CD4-positive, alpha-beta T cell treated with Interleukin-6 at 100 ng/mL for 8 hours (primary cell): ENCODE data around the gene FCAMR.

Source experiments
- DNase-seq: peaks from one replicate; pipeline ENCODE4 v3.0.0-alpha.2; 2020; ENCODE audit warnings: mixed read lengths, low spot score

The FCAMR gene

DNA sequence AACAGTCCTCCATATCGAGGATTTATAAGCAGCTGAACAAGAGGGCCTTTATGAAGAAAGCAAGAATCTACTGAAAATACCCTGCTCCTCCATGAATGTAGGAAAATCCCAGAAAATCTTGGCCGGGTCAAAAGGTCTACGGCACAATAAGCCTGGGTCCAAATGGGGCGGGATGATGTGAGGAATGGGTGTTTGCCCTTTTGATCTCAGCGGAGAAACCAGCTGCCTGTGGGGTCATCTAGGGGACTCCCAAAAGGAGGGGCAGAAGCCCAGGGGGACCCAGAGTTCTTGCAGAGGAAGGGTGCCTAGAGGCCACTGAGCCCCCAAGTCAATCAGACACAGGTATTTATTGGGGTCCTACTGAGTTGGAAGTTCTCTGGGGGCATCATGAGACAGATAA is 12.6 kb downstream of the FCAMR start:
- DNase-seq: no peak

DNA sequence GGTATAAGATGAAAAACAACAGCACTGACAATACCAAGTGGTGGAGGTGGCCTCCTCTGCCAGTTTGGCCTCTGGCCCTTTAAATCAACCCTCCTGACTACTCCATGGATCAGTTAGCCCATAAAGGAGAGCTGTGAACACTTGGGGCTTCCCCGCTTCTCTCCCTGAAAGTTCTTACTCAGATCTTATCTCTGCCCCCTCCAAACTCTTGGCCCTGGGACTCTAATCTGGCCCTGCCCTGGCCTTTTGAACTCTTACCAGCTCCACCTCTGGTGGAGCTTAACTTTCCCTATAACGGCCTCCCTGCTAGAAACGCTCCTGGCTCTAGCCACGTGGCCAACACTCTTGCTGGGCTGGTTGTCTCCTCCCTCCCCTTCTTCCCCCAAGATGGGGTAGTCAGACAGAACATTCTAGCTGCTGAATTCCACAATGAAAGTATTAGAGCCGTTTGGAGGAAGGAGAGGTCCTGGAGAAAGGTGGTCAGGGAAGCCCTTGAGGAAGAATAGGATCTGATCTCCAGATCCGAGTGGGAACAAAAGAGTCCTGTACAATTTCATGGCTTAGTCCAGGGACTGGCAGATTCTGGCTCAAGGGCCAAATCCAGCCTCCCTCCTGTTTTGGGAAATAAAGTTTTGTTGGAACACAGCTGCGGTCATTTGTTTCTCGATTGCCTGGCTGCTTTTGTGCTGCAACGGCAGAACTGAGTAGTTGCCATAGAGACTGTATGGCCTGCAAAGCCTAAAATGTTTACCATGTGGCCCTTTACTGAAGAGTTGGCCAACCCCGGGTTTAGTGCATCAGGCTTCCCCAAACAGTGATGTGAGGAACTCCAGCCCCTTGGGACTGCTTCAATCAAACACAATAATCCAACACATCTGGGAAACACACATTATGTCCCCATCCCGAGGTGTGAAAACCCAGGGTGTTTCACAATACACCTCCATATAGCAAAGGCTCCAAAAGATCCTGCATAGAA is 14.5 kb downstream of the FCAMR start:
- no peak for DNase-seq

- no peak for DNase-seq
These were observed 15.6 kb downstream of the FCAMR start for GRCh38 chr1:206954459-206955342.

GRCh38 chr1:206953626-206954025 is 16.6 kb downstream of the FCAMR start:
- no peak for DNase-seq

DNA sequence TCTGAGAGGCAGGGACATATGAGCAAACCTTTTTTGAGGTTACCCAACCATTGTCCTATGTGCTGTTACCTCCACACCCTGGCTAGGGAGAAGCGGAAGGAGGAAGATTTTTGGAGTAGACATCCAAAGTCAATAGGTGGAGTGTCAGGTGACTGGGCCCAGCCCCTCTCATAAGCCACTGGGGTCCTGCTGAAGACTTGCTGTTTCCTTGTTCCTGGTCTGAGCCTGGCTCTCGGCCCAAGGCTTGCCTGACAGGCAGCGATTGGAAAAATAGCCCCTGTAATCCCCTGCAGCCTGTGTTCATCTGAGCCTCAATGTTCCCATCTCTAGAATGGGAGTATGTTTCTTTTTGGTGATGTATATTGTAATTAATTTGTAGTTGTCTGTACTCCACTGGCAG is 17.1 kb downstream of the FCAMR start:
- no peak for DNase-seq

GRCh38 chr1:206952171-206952570 is 18.1 kb downstream of the FCAMR start:
- no peak for DNase-seq

DNA sequence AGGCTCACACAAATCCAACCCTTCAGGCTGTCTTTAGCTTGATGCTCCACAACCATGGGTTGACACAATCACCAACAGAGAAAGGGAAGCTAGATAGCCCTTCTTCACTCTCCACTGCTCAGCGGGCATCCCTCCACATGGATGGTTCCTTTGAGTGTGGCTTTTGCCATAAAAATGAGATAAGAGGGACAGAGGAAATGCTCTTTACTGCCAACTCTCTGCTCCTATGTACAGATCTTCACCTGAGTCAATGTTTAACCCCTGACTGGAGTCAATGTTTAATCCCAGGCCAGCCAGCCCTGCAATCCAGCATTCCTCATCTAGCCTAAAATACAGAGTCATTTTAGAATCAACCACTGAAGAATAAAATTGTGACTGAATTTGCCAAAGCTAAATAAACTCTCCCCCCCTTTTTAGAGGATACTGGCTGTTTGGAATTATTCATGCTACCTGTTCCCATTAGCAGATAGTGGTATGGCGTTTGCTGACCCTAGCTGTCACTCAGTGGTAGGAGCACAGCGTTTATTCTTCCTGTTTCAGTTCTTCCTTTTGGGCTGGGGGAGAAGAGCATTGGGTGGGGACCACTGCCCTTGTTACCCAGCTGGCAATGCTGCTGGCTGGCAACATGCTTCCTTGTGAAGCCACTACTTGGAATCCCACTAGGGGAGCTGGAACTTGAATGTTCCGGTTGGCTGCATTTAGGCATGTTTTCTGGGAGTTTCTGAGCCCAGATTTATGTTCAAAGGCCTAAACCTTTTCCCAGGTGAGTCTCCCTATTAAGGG is 18.8 kb downstream of the FCAMR start:
- no peak for DNase-seq

DNA sequence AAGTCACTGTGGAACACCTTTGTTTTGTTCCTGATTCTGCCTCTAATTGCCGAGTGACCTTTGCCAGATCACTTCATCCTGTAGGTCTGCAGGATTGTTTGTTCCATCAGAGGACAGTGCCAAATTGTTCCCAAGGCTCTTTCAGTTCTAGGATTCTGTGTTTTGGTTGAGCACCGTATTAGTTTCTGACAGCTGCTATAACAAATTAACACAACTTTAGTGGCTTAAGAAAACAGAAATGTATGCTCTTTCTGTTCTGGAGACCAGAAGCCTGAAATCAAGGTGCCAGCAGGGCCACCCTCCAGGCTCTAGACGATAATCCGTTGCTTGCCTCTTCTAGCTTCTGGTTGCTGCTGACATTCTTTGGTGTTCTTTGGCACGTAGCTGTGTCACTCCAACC is 20.6 kb downstream of the FCAMR start:
- no peak for DNase-seq

- no peak for DNase-seq
These were observed 21.1 kb downstream of the FCAMR start for GRCh38 chr1:206949208-206949607.

DNA sequence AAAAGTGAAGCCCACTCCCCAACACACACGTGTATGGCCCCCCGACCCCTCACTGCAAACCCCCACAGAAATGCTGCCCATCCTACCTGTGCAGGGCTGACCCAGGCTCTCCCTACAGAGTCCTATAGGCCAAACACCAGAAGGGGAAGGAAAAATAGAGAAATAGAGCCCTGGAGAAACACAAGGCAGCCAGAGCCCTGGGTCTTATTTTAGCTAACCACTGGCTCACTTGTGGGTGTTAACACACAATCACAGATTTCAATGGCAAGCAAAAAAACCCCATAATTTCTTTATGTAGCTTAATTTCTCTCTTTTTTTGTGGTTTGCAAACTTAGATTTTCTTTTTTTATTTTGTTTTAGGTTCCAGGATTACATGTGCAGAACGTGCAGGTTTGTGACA is 23.0 kb downstream of the FCAMR start:
- DNase-seq: no peak

- DNase-seq: no peak
These were observed 24.0 kb downstream of the FCAMR start, which contains the start of gene PIGR for GRCh38 chr1:206946261-206946660. Gene PIGR (minus strand): TSS chr1:206946466. CDS start chr1:206940531, 5,935 bp downstream.

GRCh38 chr1:206945779-206946178 is 24.5 kb downstream of the FCAMR start:
- DNase-seq: no peak

DNA sequence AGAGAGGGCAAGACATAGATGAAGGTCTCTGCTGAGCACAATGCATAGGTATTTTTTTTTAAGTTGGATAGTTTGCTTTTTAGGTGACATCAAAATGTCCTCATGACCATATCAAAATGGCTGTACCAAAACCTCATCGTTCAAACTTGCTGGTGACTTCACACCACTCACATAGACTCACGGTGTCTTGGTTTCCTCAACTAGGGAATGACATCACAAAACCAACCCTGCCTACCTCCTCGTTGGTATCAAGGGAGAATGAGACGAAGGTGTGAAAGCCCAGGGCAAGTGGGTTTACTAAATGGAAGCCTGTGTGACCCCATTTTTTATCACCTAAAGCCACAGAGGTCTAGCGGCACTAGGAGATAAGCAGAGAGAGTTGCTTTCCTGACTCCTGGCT is 25.6 kb downstream of the FCAMR start:
- no peak for DNase-seq

- no peak for DNase-seq
These were observed 28.4 kb downstream of the FCAMR start for GRCh38 chr1:206941766-206942418.

DNA sequence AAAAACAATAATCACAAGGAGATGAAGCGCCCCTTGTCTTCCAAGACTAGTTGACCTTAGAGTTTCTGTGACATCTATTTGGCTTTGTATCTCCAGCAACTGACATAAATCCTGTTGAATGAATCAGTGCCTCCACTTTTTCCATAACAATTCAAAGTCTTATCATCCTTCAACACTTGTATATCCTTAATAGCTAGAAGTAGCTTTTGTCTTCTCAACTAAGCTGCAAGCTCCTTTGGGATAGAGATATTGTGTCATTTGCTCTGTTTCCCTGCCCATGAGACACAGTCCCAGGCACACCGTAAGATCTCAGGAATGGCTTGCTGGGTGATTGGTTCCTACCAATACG is 29.7 kb downstream of the FCAMR start:
- DNase-seq: no peak

GRCh38 chr1:206939841-206940587 is 30.2 kb downstream of the FCAMR start:
- no peak for DNase-seq

DNA sequence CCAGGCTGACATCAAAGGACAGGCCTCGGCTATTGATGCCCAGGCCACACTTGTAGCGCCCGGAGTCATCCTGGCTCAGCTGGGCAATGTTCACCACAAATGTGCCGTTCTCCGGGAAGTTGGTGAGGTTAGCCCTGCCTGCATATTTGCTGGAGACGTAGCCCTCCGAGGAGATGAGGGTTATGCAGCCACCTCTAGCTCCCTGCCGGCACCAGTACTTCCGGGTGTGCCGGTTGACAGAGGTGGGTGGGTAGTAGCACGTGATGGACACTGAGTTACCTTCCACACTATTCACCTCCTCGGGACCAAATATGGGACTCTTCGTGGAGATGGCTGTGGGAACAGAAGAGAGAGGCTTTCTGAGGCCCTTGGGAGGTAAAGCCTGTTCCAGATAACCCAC is 31.1 kb downstream of the FCAMR start:
- DNase-seq: no peak

DNA sequence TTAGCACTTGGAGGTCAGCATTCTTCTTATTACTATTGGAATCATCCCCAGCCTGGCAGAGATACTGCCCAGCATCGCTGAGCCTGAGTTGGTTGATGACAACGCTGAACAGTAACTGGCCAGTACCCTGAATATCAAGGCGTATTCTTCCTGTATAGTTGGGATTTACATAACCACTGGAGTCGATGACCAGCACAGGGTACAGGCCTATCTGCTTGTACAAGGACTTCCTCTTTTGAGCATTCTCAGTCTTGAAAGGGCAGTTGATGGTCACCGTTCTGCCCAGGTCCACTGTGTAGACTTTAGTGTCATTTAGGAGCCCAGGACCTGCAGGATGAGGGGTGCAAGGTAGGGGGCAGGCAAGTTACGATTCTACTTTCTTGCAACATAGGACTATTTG is 32.8 kb downstream of the FCAMR start:
- DNase-seq: no peak

GRCh38 chr1:206935491-206936067 is 34.7 kb downstream of the FCAMR start:
- DNase-seq: no peak

DNA sequence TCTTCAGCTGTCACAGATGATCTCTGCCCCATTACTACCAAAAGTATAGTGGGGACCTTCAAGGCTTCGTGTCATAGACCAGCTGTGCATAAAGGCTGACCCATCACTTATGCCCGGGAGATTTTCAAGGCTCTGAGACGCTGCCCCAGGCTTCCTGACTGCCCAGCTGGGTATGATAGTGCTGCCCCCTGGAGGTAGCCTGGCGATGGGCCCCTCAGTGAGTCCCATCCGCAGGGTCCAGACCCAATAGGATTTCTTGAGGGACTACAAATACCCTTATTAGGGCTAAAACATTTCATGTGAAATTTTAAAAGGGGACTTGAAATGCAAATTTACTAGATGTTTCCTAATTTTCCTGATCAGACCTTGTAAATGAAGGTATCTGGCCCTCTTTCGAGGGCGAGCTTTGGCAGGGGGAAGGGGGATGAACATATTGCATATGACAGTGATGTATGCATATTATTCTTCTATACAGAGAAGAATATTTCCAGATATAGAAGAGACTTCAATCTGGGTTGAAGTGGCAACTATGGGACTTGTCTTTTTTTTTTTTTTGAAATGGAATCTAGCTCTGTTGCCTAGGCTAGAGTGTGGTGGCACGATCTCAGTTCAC is 36.8 kb downstream of the FCAMR start:
- peak; percentile 76 for DNase-seq
